Effector memory CD8-positive, alpha-beta T cell (primary cell): ENCODE measurements around the gene FMOD.

ENCODE experiments used
- ATAC-seq: fragments of 150-1000 bp; cut with Tn5 transposase; replicated peaks from 2 replicates; pipeline ENCODE4 v1.10.0; 2021; ENCODE audit warnings: mild to moderate bottlenecking, moderate library complexity
- DNase-seq, 3 experiments: peaks; one replicate each; pipeline ENCODE4 v3.0.0; 2021
- H3K27ac Mint-ChIP-seq, 2 donors: one replicate each; pipeline ENCODE4 v1.8.0; 2022; ENCODE audit warnings: mild to moderate bottlenecking in 2 of 2, mixed read lengths in 2 of 2, moderate library complexity in 2 of 2
- H3K27me3 Mint-ChIP-seq, 2 donors: one replicate each; pipeline ENCODE4 v1.8.0; 2022; ENCODE audit warnings: mixed read lengths in 2 of 2
- H3K36me3 Mint-ChIP-seq: one replicate; pipeline ENCODE4 v1.8.0; 2022; ENCODE audit warnings: mild to moderate bottlenecking, moderate library complexity, mixed read lengths; ENCODE audit not compliant: insufficient read depth
- H3K4me1 Mint-ChIP-seq, 2 donors: one replicate each; pipeline ENCODE4 v1.8.0; 2022; ENCODE audit warnings: low read depth in 2 of 2, mixed read lengths in 2 of 2
- H3K4me3 Mint-ChIP-seq, 2 donors: one replicate each; pipeline ENCODE4 v1.8.0; 2022; ENCODE audit warnings: mild to moderate bottlenecking in 2 of 2, mixed read lengths in 2 of 2, moderate library complexity in 2 of 2
- H3K9me3 Mint-ChIP-seq, 2 donors: one replicate each; pipeline ENCODE4 v1.8.0; 2022; ENCODE audit warnings: mixed read lengths in 2 of 2

Gene FMOD

DNA sequence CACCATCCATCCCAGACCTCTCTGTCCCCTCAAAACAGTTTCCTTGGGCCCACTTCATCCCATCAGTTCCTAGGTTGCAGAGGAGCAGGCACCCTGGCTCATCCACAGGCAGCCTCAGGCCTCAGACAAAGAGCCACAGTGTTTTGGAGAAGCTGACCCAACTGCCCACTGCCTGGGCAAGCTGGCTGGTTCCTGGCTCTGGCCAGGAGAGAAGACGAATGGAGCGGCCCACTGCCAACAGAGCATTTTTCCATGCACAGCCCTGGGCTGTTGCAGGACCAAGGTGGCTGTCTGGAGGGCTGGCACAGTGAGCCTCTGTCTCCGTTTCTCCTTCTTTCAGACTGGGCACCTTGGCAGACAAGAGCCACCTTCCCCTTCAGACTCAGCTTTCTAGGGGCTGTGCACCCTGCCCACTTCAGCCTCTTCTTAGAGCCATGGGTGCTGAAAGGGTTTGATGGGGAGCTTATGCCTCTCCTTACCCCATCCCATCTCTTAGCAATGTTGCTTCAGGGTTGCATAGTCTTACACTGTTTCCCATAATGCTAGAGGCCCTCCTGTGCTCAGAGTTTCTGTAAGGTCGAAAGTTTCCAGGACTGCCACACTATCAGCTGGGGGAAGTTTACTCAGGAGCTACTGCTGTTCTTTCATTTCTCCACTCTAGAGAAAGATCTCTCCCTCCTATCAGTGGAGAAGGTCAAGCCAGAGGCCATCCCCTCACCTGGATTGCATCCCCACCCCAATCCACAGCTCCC, 973 bp downstream of the FMOD start:
- H3K9me3 Mint-ChIP-seq: no peaks in the 10 kb centered on the region
- no peak overlapping the region for H3K4me3 Mint-ChIP-seq
- H3K36me3 Mint-ChIP-seq: peaks cover 7% of the 10 kb centered on the region
- H3K4me1 Mint-ChIP-seq: peaks cover 0 to 1% of the 10 kb centered on the region in 2 donors
- DNase-seq: no peak
- H3K27ac Mint-ChIP-seq: no peak overlapping the region
- no peak for ATAC-seq
- peaks cover 80 to 93% of the 10 kb centered on the region in 2 donors for H3K27me3 Mint-ChIP-seq

DNA sequence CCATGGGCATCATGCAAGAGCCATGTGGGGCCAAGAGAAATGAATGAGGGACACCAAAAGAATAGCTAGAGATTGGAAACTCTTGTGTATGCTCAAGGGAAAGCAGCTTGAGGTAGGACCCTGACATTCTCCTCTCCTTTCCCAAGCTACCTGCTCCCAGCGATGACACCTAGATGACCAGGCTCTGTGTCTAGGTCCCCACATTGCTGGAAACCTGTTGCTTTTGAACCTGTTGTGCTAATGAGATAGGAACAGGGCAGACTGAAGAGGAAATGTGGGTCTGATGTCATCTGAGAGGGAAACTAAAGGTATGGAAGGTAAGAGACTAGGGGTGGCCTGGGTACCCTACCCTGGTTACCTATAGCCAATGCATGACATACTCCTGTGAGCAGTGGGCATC, 1.8 kb downstream of the FMOD start:
- no peak for DNase-seq
- Mint-ChIP-seq H3K9me3 (no peaks in the 10 kb centered on the region), H3K27me3 (peaks cover 78 to 93% of the 10 kb centered on the region in 2 donors), H3K4me1 (peaks cover 0 to 1% of the 10 kb centered on the region in 2 donors), H3K36me3 (peaks cover 7% of the 10 kb centered on the region), H3K27ac (no peak overlapping the region), H3K4me3 (no peak overlapping the region)
- ATAC-seq: no peak

DNA sequence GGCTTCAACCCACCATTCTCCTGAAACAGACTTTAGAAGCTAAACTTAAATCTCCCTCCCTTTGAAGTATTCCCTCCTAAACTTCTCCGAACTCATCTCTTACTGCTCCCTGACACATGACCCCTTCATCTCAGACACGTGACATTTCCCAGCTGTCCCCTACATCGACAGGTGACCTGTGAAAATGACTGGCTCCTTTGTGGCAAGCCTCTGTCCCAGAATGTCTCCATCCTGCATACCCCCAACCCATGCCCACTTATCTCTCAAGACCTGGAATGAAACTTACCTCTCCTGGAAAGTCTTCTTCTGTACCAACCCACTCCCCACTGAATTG, 4.2 kb downstream of the FMOD start:
- DNase-seq: no peak
- no peak for ATAC-seq
- Mint-ChIP-seq H3K36me3 (no peaks in the 10 kb centered on the region), H3K4me1 (peaks cover 10 to 12% of the 10 kb centered on the region in 2 donors), H3K4me3 (no peak overlapping the region), H3K27ac (no peak overlapping the region), H3K27me3 (peaks cover 79 to 95% of the 10 kb centered on the region in 2 donors), H3K9me3 (no peaks in the 10 kb centered on the region)

DNA sequence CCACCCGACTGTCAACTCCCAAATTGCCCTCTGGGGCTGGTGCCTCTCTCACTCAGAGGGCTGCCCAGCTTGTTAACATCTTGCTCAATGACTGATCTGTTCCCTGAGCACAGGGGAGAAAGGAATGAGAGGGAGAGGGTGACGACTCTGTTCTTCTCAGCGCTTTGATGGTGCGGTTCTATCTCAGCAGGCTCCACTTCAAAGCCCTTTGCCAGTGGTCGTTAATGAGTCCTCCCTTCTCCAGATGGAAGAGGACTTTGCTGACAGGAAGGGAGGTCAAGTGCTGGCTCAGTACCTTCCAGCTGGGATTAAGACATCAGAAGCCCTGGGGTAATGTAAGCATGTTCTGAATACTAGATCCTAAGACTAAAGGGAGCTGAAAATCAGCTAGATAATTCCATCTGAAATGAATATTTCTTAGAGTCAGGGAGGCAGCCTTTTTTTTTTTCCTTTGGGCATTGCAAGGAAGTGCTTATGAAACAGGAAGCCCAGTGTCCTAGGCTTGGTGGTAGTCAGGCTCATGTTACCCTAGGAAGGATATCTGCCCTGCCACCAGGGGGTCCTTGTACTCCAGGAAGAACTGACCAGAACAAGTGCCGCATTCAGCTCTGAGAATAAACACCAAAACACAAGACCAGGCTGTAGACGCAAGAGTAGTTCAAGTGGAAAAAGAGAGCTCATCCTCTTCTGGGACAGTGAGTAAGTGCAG, 4.7 kb downstream of the FMOD start:
- H3K36me3 Mint-ChIP-seq: no peaks in the 10 kb centered on the region
- ATAC-seq (no peak), DNase-seq (no peak)
- H3K27ac Mint-ChIP-seq: no peak overlapping the region
- no peaks in the 10 kb centered on the region for H3K9me3 Mint-ChIP-seq
- H3K4me1 Mint-ChIP-seq: peaks cover 13 to 14% of the 10 kb centered on the region in 2 donors
- H3K4me3 Mint-ChIP-seq: no peak overlapping the region
- peaks cover 77 to 95% of the 10 kb centered on the region in 2 donors for H3K27me3 Mint-ChIP-seq

- no peak overlapping the region for H3K4me3 Mint-ChIP-seq
- ATAC-seq (no peak), DNase-seq (no peak)
- no peaks in the 10 kb centered on the region for H3K36me3 Mint-ChIP-seq
- H3K27ac Mint-ChIP-seq: no peak overlapping the region
- peaks cover 15 to 22% of the 10 kb centered on the region in 2 donors for H3K4me1 Mint-ChIP-seq
- no peaks in the 10 kb centered on the region for H3K9me3 Mint-ChIP-seq
- H3K27me3 Mint-ChIP-seq: peaks cover 67 to 93% of the 10 kb centered on the region in 2 donors
Measured at GRCh38 chr1:203343956-203344754, 6.8 kb downstream of the FMOD start.

DNA sequence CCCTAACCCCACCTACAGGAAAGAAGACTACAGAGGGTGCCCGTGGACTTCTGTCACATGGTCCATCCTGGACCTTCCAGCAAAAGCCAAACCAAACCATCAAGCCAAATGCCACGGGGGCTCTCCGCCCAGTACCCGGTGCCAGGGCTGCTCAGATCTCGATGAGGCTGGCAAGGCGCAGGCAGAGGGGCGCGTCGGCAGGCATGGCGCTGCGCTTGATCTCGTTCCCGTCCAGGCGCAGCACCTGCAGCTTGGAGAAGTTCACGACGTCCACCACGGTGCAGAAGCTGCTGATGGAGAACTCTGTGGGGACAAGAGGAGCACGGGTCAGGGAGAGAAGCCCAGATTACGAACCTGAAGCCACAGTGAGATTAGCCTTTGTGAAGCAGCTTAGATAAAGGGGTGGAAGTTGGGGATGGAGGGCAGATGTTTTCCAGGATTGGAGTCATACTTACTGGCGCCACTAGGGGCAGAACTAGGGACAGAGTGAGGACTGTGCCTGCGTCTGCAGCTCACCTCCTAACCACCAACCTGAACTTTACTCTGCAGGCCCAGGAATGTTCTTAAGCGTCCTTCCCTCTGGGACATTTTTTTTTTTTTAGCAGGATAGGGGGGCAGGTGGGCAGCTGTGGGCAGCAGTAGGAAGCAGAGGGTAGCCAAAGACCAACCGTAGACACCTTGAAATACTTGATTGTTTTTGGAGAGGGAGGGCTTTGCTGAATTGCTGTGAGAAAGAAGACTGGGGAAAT, 8.6 kb downstream of the FMOD start:
- H3K9me3 Mint-ChIP-seq: no peaks in the 10 kb centered on the region
- peak; percentile 69 for ATAC-seq
- no peak overlapping the region for H3K27ac Mint-ChIP-seq
- H3K27me3 Mint-ChIP-seq: peaks cover 52 to 76% of the 10 kb centered on the region in 2 donors
- peak; percentile 28 to 49 (median 29) for DNase-seq
- H3K4me1 Mint-ChIP-seq: peaks cover 18 to 28% of the 10 kb centered on the region in 2 donors
- no peak overlapping the region for H3K4me3 Mint-ChIP-seq
- no peaks in the 10 kb centered on the region for H3K36me3 Mint-ChIP-seq

- Mint-ChIP-seq H3K36me3 (no peaks in the 10 kb centered on the region), H3K4me3 (no peak overlapping the region), H3K9me3 (no peaks in the 10 kb centered on the region), H3K27me3 (peaks cover 35 to 55% of the 10 kb centered on the region in 2 donors), H3K27ac (no peak overlapping the region), H3K4me1 (peaks cover 31 to 35% of the 10 kb centered on the region in 2 donors)
- ATAC-seq: peak; percentile 72
- DNase-seq: peak; percentile 46 to 53 (median 51)
Measured at GRCh38 chr1:203340112-203340790, 10.7 kb downstream of the FMOD start.

GRCh38 chr1:203338335-203339036, 12.4 kb downstream of the FMOD start:
- no peaks in the 10 kb centered on the region for H3K36me3 Mint-ChIP-seq
- DNase-seq (peak; percentile 46 to 53 (median 50)), ATAC-seq (peak; percentile 77)
- H3K27me3 Mint-ChIP-seq: peaks cover 21 to 37% of the 10 kb centered on the region in 2 donors
- H3K27ac Mint-ChIP-seq: no peak overlapping the region
- no peaks in the 10 kb centered on the region for H3K9me3 Mint-ChIP-seq
- peaks cover 31 to 35% of the 10 kb centered on the region in 2 donors for H3K4me1 Mint-ChIP-seq
- no peak overlapping the region for H3K4me3 Mint-ChIP-seq

GRCh38 chr1:203336097-203336496, 14.8 kb downstream of the FMOD start:
- Mint-ChIP-seq H3K4me1 (peaks cover 19 to 21% of the 10 kb centered on the region in 2 donors), H3K4me3 (peak overlapping the region in 1 of 2 donors; percentile 22), H3K27ac (no peak overlapping the region), H3K36me3 (no peaks in the 10 kb centered on the region), H3K27me3 (peaks cover 0 to 14% of the 10 kb centered on the region in 2 donors), H3K9me3 (no peaks in the 10 kb centered on the region)
- ATAC-seq: no peak
- no peak for DNase-seq

GRCh38 chr1:203335503-203335902, 15.4 kb downstream of the FMOD start:
- Mint-ChIP-seq H3K4me1 (peaks cover 19 to 21% of the 10 kb centered on the region in 2 donors), H3K27ac (peak overlapping the region in 1 of 2 donors; percentile 85), H3K36me3 (no peaks in the 10 kb centered on the region), H3K9me3 (no peaks in the 10 kb centered on the region), H3K4me3 (peak overlapping the region in 1 of 2 donors; percentile 22), H3K27me3 (peaks cover 0 to 8% of the 10 kb centered on the region in 2 donors)
- DNase-seq (no peak), ATAC-seq (no peak)

- Mint-ChIP-seq H3K9me3 (no peaks in the 10 kb centered on the region), H3K4me1 (peaks cover 24 to 26% of the 10 kb centered on the region in 2 donors), H3K27ac (no peak overlapping the region), H3K4me3 (no peak overlapping the region), H3K27me3 (no peaks in the 10 kb centered on the region), H3K36me3 (peaks cover 11% of the 10 kb centered on the region)
- DNase-seq (no peak), ATAC-seq (no peak)
Measured at GRCh38 chr1:203331224-203331623, 19.7 kb downstream of the FMOD start.

DNA sequence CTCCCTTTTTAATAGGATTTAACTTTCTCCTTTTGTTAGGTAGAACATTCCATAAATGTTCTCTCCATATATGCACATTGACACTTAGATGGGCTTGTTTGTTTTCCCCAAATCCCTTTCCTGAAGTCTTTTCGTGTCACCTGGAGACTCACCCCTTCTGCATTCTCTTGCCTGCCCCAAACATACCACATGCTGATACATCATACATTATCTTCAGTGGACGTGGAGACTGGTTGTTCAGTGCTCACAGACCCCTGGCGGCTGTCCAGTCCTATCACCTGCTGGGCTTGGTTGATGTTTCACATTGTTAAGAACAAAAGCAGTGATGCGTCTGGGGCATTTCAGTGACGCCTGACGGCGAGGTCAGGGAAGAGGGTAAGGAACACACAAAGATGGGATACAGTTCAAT, 22.2 kb downstream of the FMOD start:
- Mint-ChIP-seq H3K27me3 (no peaks in the 10 kb centered on the region), H3K9me3 (no peaks in the 10 kb centered on the region), H3K27ac (peak overlapping the region; percentile 96 to 97), H3K36me3 (peaks cover 15% of the 10 kb centered on the region), H3K4me1 (peaks cover 31 to 38% of the 10 kb centered on the region in 2 donors), H3K4me3 (no peak overlapping the region)
- DNase-seq (no peak), ATAC-seq (no peak)
